Activated CD4-positive, alpha-beta memory T cell treated with anti-CD3 and anti-CD28 coated beads, Interleukin-2, amount 10 ng/mL, durations not matched to agents 7 days and 5 days (primary cell): ENCODE results near the gene XRCC2. TPM values are rescaled to one million over a fixed set of nuclear protein-coding genes. Genes with fewer than 3 reads are reported as not detected.
"Not testable (repeated sequence)": the region's sequence is repeated elsewhere in the genome, so short reads cannot be mapped to it uniquely, and the experiment has no call there.

Experiments
- CTCF ChIA-PET: fragments of 350-600 bp; sonication (Branson Sonifier 250); formaldehyde crosslinking; loops from one replicate; lab custom pipeline; 2021; ENCODE audit warnings: antibody characterized with exemption, inconsistent platforms; lab: Charles Lee
- POLR2A ChIA-PET: fragments of 350-600 bp; sonication (Branson Sonifier 250); formaldehyde crosslinking; loops from one replicate; lab custom pipeline; 2021; ENCODE audit warnings: antibody characterized with exemption; lab: Charles Lee
- DNase-seq: peaks from one replicate; pipeline ENCODE4 v3.0.0-alpha.2; 2020
- H3K27ac Mint-ChIP-seq: one replicate; pipeline ENCODE4 v1.8.0; 2021; ENCODE audit warnings: mild to moderate bottlenecking, mixed read lengths
- H3K27me3 Mint-ChIP-seq: one replicate; pipeline ENCODE4 v1.8.0; 2021; ENCODE audit warnings: mixed read lengths
- H3K36me3 Mint-ChIP-seq: one replicate; pipeline ENCODE4 v1.8.0; 2021; ENCODE audit warnings: low read depth, mixed read lengths
- H3K4me1 Mint-ChIP-seq: one replicate; pipeline ENCODE4 v1.8.0; 2021; ENCODE audit warnings: mixed read lengths
- H3K4me3 Mint-ChIP-seq: one replicate; pipeline ENCODE4 v1.8.0; 2021; ENCODE audit warnings: mild to moderate bottlenecking, mixed read lengths
- H3K9me3 Mint-ChIP-seq: one replicate; pipeline ENCODE4 v1.8.0; 2021; ENCODE audit warnings: mixed read lengths
- total RNA-seq, 2 experiments: library from RNA; stranded (reverse); gene quantifications; one replicate each; pipeline ENCODE4 v1.2.3, GENCODE V29; 2021

XRCC2 gene
- 1 to 10 TPM; 9.6 to 9.7 TPM for total RNA-seq

DNA sequence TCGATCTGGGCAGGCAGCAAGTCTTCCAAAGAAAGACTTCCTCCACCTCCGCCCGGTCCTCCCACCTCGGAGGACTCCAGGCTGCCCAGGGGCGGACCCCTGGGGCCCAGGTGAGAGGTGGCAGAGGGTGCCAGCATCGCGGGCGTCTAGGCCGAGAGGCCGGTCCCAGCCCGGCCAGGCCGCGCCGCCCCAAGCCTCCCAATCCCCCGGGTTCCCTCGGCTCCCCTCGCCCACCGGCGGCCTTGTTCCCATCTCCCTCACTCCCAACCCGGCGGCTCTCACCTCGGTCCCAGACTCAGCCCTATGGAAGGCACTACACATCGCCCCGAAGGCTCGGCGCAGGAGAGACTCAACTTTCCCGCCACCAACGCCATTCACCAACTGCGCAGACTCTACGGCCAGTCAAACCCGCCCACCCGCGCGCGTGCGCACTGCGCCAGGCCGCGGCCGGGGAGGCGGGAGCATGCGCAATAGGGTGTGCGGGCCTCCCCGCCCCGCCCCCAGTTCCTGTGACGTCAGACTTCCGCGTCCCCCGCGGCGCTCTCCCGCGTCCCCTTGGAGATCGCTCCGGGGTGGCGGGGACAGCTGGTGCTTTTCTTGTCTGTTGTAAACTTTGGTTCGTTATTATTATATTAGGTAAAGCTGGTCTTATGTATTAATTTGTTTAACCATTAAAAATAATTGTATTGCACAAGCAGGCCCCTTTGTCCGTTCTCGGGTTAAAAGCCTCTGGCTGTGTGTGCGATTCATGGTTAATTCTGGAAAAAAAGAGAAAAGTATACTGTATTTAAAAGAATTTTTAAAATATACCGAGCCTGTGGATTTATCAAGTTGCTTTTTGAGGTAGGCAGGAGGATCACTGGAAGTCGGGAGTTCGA lies at the start of gene XRCC2:
Gene XRCC2, minus strand, starts transcription at position 383 of the 878 bp plus-strand sequence. Its CDS starts 62 bp downstream, at position 321.
- peaks cover 11% of the 10 kb centered on the region for H3K36me3 Mint-ChIP-seq
- H3K9me3 Mint-ChIP-seq, result no peaks in the 10 kb centered on the region
- peaks cover 23% of the 10 kb centered on the region for H3K4me1 Mint-ChIP-seq
- peak within 1 kb of the TSS; percentile 92 for H3K27ac Mint-ChIP-seq
- peak; percentile 94 for DNase-seq
- no peaks in the 10 kb centered on the region for H3K27me3 Mint-ChIP-seq
- POLR2A ChIA-PET, result interaction anchor here (0.9 to 1.4 kb wide), 4 partner anchors 17 to 242 kb away, joined by 3 to 12 read pairs (median 6); no protein-coding TSS in a partner anchor
- CTCF ChIA-PET, result interaction anchor here (0.8 kb wide), 2 partner anchors 12 to 338 kb away, joined by 3 read pairs; no protein-coding TSS in a partner anchor
- peak within 1 kb of the TSS; percentile 98 for H3K4me3 Mint-ChIP-seq

DNA sequence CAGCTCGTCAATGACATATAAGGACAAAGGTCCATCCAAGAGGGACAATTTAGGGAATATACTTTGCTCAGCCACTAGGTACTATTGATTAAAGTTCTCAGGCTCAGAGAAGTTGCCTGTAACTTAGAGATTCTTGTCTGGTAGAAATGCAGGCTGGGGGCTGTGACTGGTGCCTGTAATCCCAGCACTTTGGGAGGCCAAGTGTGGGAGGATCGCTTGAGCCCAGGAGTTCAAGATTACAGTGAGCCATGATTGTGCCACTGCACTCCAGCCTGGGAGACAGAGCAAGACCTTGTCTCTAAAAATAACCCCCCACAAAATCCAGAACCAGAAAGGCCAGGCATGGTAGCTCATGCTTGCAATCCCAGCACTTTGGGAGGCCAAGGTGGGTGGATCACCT lies 47.4 kb upstream of the XRCC2 start:
- H3K36me3 Mint-ChIP-seq, result no peaks in the 10 kb centered on the region

DNA sequence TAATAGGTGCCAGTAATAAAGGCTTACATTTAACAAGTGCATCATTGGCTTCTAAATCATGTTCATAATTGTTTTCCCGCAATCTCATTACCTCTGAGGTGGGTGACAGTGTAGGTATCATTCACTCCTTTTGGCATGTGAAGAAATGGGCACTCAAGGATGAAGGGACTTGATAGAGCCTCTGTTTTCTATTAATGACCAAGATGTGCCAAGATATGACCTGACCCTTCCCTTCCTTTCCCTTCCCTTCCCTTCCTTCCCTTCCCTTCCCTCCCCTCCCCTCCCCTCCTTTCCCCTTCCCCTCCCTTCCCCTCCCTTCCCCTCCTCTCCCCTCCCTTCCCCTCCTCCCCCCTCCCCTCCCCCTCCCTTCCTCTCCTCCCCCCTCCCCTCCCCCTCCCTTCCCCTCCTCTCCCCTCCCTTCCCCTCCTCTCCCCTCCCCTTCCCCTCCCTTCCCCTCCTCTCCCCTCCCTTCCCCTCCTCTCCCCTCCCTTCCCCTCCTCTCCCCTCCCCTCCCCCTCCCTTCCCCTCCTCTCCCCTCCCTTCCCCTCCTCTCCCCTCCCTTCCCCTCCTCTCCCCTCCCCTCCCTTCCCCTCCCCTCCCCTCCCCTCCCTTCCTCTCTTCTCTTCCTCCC lies 36.6 kb upstream of the XRCC2 start:
- H3K4me3 Mint-ChIP-seq, H3K27ac Mint-ChIP-seq, DNase-seq, H3K9me3 Mint-ChIP-seq, H3K4me1 Mint-ChIP-seq, POLR2A ChIA-PET, H3K27me3 Mint-ChIP-seq, H3K36me3 Mint-ChIP-seq, CTCF ChIA-PET: not testable (repeated sequence)

More for the DNA sequence above, 47.4 kb upstream of the XRCC2 start:
- CTCF ChIA-PET, result no interaction called here
- POLR2A ChIA-PET, result no interaction called here
- Mint-ChIP-seq H3K4me1 (no peaks in the 10 kb centered on the region), H3K27me3 (no peaks in the 10 kb centered on the region), H3K4me3 (no peak overlapping the region), H3K9me3 (no peaks in the 10 kb centered on the region), H3K27ac (no peak overlapping the region)
- DNase-seq, result no peak

DNA sequence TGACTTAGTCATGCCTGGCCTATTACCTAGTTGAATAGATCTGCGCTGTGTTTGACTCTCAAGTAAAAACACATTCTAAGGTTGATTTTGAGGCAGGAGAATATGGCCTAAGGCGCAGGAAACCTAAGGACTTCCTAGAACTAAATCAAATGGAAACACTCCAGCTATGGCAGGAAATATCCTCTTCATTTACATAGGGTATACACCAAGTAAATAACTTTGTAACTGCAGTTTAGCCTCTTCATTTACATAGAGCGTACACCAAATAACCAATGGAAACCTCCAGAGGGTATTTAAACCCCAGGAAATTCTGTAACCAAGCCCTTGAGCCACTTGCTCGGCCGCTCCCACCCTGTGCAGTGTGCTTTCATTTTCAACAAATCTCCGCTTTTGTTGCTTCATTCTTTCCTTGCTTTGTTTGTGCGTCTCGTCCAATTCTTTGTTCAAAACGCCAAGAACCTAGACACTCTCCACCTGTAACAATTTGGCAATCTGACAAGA lies 35.6 kb upstream of the XRCC2 start:
- CTCF ChIA-PET, result no interaction called here
- H3K27me3 Mint-ChIP-seq, result peaks cover 5% of the 10 kb centered on the region
- no peaks in the 10 kb centered on the region for H3K9me3 Mint-ChIP-seq
- DNase-seq, result no peak
- H3K27ac Mint-ChIP-seq, result no peak overlapping the region
- no peaks in the 10 kb centered on the region for H3K4me1 Mint-ChIP-seq
- H3K36me3 Mint-ChIP-seq, result no peaks in the 10 kb centered on the region
- POLR2A ChIA-PET, result no interaction called here
- H3K4me3 Mint-ChIP-seq, result no peak overlapping the region

DNA sequence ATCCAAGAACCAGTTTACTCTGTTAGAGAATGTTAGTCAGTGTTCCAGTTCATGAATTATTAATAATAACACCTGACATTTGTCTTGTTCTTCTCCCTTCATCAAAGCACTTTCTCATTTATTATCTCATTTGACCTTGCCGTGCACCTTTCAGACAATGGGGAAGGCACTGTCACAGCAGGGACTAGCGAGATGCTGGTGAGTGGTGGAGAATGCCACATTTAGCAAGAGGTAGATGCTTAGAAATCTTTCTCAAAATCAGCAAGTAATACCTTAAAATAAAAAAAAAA lies 34.2 kb upstream of the XRCC2 start:
- Mint-ChIP-seq H3K9me3 (peaks cover 5% of the 10 kb centered on the region), H3K4me3 (no peak overlapping the region), H3K27ac (no peak overlapping the region), H3K4me1 (no peaks in the 10 kb centered on the region), H3K36me3 (no peaks in the 10 kb centered on the region), H3K27me3 (peaks cover 5% of the 10 kb centered on the region)
- no peak for DNase-seq
- CTCF ChIA-PET, result no interaction called here
- POLR2A ChIA-PET, result no interaction called here

DNA sequence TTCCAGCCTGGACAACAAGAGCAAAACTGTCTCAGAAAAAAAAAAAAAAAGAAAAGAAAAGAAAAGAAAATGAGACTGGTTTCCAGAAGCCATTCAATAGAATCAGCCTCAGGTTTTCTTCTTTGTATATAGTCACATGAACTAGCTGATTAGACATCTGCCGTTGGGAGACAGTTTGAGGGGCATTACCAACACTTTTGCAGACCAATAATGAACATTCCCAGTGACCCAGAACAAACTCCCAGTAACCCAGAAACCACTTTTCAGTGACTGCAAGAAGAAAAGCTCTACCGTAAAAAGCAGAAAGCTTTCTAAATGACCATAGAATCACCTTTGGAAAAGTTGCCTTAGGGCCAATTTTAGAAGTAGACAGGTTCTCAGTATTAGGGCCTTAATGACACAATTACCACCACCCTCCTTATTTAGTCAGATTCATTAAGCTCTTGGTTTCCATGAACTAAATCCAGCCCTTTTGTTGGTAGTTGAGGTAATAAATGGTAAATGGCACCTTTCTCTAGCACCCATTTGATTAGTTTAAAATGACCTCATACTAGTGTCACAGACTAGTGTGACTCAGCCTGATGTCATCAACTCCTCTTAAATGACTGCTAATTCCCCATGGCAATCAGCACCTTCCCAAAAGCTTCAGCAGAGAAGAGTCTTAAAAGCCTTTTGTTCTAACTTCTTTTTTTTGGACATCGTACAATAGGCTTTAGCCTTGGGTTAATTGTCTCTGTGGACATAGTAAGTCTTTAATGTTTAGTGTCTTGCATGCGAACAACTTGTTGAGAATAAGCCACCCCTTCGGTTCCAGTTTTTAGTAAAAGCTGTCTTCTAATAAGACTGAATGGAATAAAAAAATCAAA lies 33.6 kb upstream of the XRCC2 start:
- peaks cover 5% of the 10 kb centered on the region for H3K27me3 Mint-ChIP-seq
- ChIA-PET CTCF (no interaction called here), POLR2A (no interaction called here)

DNA sequence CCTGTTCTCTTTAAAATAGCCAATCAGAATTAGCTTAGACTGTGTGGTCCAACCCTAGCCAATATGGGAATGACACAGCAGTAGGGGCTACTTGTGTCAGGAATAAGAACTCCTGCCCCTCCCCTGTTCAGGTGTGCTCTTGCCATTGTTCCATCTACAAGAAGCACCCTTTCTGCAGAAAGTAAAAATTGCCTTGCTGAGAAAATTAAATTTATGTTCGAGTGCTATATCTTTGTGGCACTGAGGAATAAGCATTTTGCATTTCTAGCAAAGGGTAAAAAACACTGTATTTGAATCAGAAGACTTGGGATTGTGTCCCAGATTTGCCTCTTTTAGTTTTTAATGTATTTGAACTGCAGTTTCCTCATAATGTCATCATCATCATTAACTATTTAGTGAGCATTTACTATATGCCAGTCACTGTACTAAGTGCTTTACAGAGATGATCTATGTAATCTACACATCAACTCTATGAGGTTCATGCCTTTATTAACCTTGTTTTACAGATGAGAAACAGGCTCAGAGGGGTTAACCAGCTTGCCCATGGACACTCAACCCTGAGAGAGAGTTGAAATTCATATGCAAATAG lies 28.9 kb upstream of the XRCC2 start:
- Mint-ChIP-seq H3K9me3 (peaks cover 13% of the 10 kb centered on the region), H3K4me3 (no peak overlapping the region), H3K27ac (no peak overlapping the region), H3K27me3 (no peaks in the 10 kb centered on the region), H3K36me3 (peaks cover 4% of the 10 kb centered on the region), H3K4me1 (no peaks in the 10 kb centered on the region)
- DNase-seq, result no peak
- CTCF ChIA-PET, result no interaction called here
- POLR2A ChIA-PET, result no interaction called here

More for the DNA sequence above, 33.6 kb upstream of the XRCC2 start:
- Mint-ChIP-seq H3K27ac (no peak overlapping the region), H3K9me3 (peaks cover 10% of the 10 kb centered on the region), H3K36me3 (peaks cover under 1% of the 10 kb centered on the region), H3K4me3 (no peak overlapping the region), H3K4me1 (no peaks in the 10 kb centered on the region)
- DNase-seq, result no peak

DNA sequence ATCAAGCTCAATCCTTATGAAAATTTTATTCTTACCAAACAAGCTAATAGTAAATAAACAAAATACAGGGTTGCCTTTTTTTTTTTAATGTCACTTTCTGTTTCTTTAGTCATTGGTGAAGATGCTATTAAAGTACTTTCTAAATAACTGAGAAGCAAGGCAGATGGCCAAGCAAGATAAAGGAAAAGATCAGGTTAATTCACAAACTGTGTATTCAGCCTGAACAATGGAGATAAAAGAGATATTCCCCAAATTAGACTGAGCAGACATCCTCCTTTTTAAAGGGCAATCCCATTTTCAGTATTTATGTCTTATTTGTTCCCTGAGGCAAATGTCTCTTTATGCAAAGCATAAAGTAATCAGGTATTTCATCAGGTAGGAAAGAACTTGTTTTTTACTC lies 23.1 kb upstream of the XRCC2 start:
- Mint-ChIP-seq H3K9me3 (no peaks in the 10 kb centered on the region), H3K36me3 (no peaks in the 10 kb centered on the region), H3K27me3 (no peaks in the 10 kb centered on the region), H3K27ac (no peak overlapping the region), H3K4me1 (no peaks in the 10 kb centered on the region), H3K4me3 (no peak overlapping the region)
- ChIA-PET POLR2A (no interaction called here), CTCF (no interaction called here)
- DNase-seq, result no peak

DNA sequence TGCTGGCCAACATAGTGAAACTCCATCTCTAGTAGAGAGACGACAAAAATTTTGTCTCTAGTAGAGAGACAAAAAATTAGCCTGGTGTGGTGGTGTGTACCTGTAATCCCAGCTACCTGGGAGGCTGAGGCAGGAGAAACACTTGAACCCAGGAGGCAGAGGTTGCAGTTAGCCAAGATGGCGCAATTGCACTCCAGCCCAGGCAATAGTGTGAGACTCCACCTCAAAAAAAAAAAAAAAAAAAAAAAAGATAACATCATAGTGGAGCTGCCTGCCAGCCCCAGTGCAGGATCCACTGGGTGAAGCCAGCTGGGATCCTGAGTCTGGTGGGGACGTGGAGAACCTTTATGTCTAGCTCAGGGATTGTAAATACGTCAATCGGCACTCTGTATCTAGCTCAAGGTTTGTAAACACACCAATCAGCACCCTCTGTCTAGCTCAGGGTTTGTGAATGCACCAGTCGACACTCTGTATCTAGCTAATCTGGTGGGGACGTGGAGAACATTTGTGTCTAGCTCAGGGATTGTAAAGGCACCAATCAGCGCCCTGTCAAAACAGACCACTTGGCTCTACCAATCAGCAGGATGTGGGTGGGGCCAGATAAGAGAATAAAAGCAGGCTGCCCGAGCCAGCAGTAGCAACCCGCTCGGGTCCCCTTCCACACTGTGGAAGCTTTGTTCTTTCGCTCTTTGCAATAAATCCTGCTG lies 21.5 kb upstream of the XRCC2 start:
- H3K9me3 Mint-ChIP-seq, H3K4me1 Mint-ChIP-seq, H3K4me3 Mint-ChIP-seq, CTCF ChIA-PET, H3K27me3 Mint-ChIP-seq, POLR2A ChIA-PET, H3K27ac Mint-ChIP-seq, DNase-seq, H3K36me3 Mint-ChIP-seq: not testable (repeated sequence)

- H3K4me3 Mint-ChIP-seq, H3K4me1 Mint-ChIP-seq, POLR2A ChIA-PET, CTCF ChIA-PET, H3K9me3 Mint-ChIP-seq, DNase-seq, H3K27me3 Mint-ChIP-seq, H3K36me3 Mint-ChIP-seq, H3K27ac Mint-ChIP-seq: not testable (repeated sequence)
Observed at GRCh38 chr7:152692196-152692595, 16.3 kb upstream of the XRCC2 start.

DNA sequence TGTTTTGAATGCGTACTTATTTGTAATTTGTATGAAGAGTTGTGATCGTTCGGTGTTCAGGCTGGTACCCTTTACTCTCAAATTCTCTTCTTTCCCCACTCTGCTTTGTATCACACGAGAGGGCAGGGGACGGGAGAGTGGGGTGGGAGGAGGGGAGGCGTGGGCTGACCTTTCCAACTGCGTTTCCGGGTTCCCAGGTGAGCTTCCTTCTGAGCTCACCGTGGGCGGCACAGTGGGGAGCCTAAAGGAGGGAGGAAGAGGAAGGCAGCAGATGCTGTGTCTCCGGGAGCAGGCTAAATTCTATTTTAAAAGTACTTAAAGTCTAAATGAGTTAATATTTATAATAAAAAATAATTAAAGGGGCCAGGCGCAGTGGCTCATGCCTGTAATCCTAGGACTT lies 7.4 kb upstream of the XRCC2 start:
- DNase-seq, result no peak
- Mint-ChIP-seq H3K36me3 (no peaks in the 10 kb centered on the region), H3K4me3 (no peak overlapping the region), H3K27me3 (no peaks in the 10 kb centered on the region), H3K9me3 (no peaks in the 10 kb centered on the region), H3K4me1 (no peaks in the 10 kb centered on the region), H3K27ac (no peak overlapping the region)
- ChIA-PET CTCF (interaction anchor here (0.6 to 1.0 kb wide), 2 partner anchors 13 to 346 kb away, joined by 4 to 5 read pairs; no protein-coding TSS in a partner anchor), POLR2A (no interaction called here)
